HG03159 (cell line): ENCODE data around the gene FBXW10B.
A peak's percentile ranks its signal among the peaks of the same experiment; 100 is the strongest.
"Not testable (repeated sequence)": the region's sequence is repeated elsewhere in the genome, so short reads cannot be mapped to it uniquely, and the experiment has no call there.

ENCODE experiments used
- ATAC-seq: cut with Tn5 transposase; IDR thresholded peaks from one replicate; pipeline ENCODE4 v1.9.1; 2021; ENCODE audit warnings: mild to moderate bottlenecking, moderate library complexity; ENCODE audit not compliant: unreplicated experiment

Gene FBXW10B

DNA sequence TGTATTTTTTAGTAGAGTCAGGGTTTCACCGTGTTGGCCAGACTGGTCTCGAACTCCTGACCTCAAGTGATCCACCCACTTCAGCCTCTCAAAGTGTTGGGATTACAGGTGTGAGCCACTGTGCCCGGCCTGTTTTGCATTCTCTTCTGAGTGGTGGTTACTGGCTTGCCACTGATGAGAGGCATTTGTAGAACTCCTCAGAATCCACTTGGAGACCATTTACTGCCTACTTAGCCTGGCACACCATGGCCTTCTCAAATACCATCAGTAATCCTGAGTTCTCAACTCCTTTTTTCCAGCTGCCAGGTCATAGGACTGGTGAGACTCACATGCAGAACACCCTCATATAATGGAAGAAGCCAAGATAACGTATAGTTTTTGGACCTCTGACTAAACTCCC is 22.5 kb upstream of the FBXW10B start:
- ATAC-seq, result not testable (repeated sequence)

DNA sequence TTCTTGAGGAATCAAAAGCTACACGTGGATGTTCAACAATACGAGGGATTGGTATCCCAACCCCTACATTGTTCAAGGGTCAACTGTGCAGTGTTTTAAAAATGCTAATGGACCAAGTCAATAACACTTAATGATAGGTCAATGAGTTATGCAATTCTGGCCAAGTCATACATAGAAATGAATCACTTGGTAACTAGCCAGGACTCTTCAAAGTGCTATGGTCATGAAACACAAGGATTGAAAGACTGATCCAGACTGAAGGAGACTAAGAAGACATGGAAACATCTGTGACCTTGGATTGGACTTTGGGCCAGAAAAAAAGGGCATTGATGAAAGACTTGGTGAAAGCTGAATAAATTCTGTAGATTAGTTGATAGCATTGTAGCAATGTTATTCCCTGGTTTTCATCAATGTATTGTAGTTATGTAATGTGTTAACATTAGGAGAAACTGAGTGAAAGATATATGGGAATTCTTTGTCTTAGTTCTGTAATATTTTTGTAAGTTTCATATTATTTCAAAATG is 11.5 kb upstream of the FBXW10B start:
- not testable (repeated sequence) for ATAC-seq

- ATAC-seq, result not testable (repeated sequence)
These were observed 10.5 kb upstream of the FBXW10B start for GRCh38 chr17:15629991-15630390.

GRCh38 chr17:15623661-15624209 is 4.2 kb upstream of the FBXW10B start:
- not testable (repeated sequence) for ATAC-seq

DNA sequence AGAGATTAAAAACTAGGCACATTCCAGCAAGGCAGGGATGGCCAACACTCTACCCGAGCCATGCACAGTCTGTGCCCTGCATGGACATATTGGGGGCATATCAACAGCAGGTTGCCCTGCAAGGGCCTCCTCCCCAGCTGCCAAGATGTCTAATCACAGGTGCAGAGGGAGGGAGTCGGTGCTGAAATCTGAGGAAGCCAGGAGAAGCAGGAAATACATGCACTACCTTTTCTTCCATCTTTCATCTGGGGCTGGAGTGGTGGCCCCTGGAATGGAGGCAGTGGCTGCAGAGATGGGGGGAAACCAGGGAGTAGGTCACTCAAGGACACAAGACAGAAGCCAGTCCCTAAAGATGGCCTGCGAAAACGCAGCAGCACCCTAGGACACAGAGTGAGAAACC is 3.8 kb upstream of the FBXW10B start:
- not testable (repeated sequence) for ATAC-seq

DNA sequence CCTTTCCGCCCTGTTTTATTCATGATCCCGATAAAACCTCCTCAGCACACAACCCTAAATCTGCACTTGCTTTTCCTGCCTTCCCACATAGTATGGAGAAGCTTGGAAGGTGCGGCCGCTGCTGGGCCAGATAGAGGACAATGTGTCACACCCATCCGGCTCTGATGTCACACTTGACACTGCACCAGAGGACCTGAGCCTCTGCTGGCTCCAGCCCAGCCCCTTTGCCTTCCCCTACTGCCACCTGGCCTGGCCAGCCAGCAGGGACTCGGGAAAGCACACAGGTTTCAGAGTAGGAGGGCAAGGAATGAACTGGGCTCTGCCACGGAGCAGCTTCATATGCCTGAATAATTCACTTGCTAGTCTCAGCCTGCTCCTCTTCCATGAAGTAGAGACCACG is 2.6 kb upstream of the FBXW10B start:
- ATAC-seq, result not testable (repeated sequence)

GRCh38 chr17:15616828-15617227 is 2.7 kb downstream of the FBXW10B start:
- not testable (repeated sequence) for ATAC-seq

- not testable (repeated sequence) for ATAC-seq
These were observed 3.7 kb downstream of the FBXW10B start for GRCh38 chr17:15615850-15616249.

DNA sequence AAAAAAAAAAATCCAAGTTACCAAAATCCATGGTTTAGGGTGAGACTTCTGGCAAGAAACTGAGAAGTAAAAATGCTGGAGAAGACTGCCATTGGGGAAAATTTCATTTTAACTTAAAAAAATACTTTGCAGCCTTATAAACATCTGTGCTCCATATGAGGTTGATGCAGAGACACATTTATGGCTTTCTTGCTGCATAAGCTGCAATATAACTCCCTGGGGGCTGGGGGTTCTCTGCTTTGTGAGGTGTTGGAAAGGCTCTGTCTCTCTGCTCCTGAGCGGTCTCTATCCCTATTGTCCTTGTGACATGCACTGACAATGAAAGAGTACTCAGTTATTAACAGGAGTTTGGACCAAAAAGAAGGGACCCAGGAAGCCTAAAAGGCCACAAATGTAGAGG is 6.4 kb downstream of the FBXW10B start:
- ATAC-seq, result not testable (repeated sequence)

GRCh38 chr17:15592960-15593359 is 26.5 kb downstream of the FBXW10B start:
- ATAC-seq, result not testable (repeated sequence)

GRCh38 chr17:15591986-15592385 is 27.5 kb downstream of the FBXW10B start:
- ATAC-seq, result not testable (repeated sequence)

DNA sequence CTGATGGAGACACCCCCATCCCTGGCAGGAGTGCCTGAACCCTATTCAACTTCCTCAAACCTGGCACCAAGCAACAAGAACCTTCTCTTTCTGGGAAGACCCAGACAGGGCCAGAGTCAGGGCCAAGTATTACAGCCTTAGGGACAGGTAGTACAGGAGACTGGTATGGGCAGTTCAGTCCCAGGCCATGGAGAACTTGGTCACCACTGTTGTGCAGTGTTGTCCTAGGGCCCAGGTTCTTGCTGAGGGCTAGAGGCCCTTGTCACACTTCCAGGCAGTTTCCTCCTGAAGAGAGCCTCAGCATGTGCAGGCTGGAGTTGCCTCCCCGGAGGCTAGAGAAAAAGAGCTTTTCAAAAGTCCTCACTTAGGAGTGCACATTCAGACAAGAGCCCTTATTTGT is 28.7 kb downstream of the FBXW10B start:
- ATAC-seq, result not testable (repeated sequence)

GRCh38 chr17:15589544-15590536 is 29.7 kb downstream of the FBXW10B start:
- ATAC-seq, result peak; percentile 50

GRCh38 chr17:15588017-15588416 is 31.5 kb downstream of the FBXW10B start:
- not testable (repeated sequence) for ATAC-seq

GRCh38 chr17:15583313-15583712 is 36.2 kb downstream of the FBXW10B start:
- ATAC-seq, result not testable (repeated sequence)

- ATAC-seq, result not testable (repeated sequence)
These were observed 38.0 kb downstream of the FBXW10B start for GRCh38 chr17:15581462-15581861.

GRCh38 chr17:15576848-15577247 is 42.7 kb downstream of the FBXW10B start:
- not testable (repeated sequence) for ATAC-seq

DNA sequence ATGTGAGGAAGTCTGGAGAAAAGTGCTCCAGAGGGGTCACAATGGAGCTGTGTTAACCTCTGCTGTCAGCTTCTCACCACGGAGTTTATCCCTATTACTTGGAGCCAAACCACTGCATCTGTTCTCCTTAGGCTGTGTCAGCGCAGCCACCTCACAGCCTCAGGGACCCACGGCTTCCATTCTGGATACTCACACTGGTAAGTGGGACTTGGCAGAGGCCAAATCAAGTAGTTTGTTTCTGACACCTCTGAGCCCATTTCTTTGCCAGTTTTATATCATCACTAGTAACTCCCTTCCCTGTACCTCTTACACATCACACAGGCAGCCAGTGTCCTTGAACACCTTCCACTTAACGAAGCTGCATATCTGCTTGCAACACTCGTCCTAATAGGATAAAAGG is 44.8 kb downstream of the FBXW10B start:
- not testable (repeated sequence) for ATAC-seq

DNA sequence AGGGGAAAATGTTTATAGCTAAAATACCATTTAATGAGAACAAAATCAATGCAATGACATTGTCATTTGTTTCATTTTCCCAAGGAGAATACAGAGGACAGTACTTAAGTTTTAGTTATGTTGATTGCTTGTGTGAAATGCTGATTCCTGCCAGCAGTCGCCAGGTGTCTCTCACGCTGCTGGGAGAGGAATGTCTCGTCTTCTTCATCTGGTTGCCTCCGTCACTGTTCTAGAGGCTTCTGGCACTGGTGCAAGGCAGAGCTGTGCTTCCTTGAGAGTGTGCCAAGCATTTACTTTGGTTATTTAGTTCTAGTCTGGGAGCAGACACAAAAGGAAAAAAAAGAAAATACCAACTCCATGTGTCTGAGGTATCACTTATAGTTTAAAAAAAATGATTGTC is 45.6 kb downstream of the FBXW10B start:
- ATAC-seq, result not testable (repeated sequence)
